Skin of body (tissue), 2 donors: ENCODE measurements around the gene PREB. TPM values are rescaled to one million over a fixed set of nuclear protein-coding genes. Genes with fewer than 3 reads are reported as not detected.
"Not testable (repeated sequence)": the region's sequence is repeated elsewhere in the genome, so short reads cannot be mapped to it uniquely, and the experiment has no call there.

Experiments used
- DNase-seq: peaks from one replicate; lab custom pipeline; 2025; lab: John Stamatoyannopoulos, UW
- total RNA-seq: library from RNA; depleted of rRNA; stranded (reverse); fragments of >200 nt; gene quantifications from one replicate; pipeline ENCODE4 v1.2.3, GENCODE V29; 2014

PREB gene
- total RNA-seq, 1 donor from 2014 or later, result 19.5 TPM

- DNase-seq, result no peak
These were observed 6.4 kb downstream of the PREB start for GRCh38 chr2:27127883-27128667.

GRCh38 chr2:27126252-27126710, 8.2 kb downstream of the PREB start:
- no peak for DNase-seq

- DNase-seq, result no peak
These were observed 9.3 kb downstream of the PREB start for GRCh38 chr2:27125104-27125503.

DNA sequence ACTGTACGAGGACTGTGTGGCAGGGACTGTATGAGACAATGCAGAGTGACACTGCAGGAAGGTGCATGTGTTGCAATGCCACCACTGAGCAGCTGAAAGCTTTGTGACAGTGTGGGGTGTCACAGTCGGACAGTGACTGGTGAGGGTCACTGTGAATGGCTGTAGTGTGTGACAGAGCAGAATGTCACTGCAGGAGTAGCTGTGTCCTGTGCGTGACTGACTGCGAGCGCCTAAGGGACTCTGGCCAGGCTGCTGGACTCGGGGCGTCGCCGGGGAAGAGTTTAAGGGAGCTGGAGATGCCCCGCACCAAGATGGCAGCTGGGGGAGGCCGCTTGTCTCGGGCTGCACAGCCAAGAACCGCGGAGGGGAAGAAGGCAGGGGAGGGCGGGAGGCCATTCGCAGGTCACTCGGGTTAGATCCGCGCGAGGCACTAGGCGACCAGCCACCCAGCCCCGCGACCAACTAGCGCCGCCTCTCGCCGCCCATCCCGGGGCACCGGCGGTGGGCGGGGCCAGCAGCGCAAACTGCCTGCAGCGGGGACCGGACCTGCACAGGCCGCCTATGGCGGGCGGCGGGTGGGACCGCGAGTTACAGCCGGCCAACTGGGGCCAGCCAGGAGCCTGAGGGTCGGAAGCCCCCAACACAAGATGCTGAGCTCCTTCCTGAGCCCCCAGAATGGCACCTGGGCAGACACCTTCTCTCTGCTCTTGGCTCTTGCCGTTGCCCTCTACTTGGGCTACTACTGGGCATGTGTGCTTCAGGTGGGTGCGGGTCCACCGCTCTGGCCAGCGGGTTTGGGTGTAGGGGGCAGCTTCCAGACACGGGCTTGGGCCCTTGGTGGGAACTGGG, 10.9 kb downstream of the PREB start, which contains the start of gene ABHD1:
Gene ABHD1, plus strand, starts transcription at position 514 of the 849 bp plus-strand sequence. Its CDS starts 134 bp downstream, at position 648.
- DNase-seq, result no peak

DNA sequence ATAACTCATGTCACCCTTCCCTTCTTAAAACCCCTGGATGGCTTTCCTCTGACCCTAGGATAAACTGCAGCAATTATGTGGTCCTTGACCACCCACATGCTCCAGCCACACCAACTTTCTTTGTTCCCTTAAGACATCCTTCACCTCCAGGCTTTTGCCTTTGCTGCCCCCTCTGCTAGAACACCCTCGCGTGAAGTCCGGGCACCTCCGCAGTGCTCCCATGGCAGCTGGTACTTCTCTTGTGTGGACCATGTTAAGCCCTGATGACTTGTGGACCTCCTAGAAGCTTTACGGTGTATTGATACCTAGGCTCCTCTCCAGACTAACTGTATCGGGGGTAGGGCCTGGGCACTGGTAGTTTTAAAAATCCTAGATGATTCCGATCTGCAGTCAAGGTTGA, 11.6 kb downstream of the PREB start:
- DNase-seq, result no peak

DNA sequence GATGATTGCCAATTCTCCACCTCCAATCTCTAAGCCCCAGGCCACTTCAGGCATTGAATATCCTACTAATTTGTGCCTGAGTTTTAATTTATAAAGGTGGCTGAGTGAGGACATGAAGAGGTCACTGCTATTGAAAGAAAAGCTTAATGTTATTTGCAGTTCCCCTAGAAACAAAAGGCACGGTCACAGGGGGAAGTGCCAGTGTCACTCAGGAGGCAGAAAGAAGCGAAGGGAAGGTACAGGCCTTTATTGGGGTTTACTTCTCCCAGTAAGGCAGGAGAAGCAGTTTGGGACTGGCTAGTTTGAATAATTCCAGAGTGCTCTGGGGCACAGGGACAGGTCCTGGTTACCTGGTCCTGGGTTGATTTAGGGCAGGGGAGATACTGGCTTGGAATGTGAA, 12.5 kb downstream of the PREB start:
- no peak for DNase-seq

GRCh38 chr2:27119330-27119670, 15.1 kb downstream of the PREB start:
- not testable (repeated sequence) for DNase-seq

GRCh38 chr2:27118525-27119329, 15.7 kb downstream of the PREB start, which contains the start of gene CGREF1:
TSS of gene CGREF1 (minus strand) at chr2:27119128. CDS start at chr2:27104366, 14,762 bp downstream.
- DNase-seq, result peak; percentile 50

DNA sequence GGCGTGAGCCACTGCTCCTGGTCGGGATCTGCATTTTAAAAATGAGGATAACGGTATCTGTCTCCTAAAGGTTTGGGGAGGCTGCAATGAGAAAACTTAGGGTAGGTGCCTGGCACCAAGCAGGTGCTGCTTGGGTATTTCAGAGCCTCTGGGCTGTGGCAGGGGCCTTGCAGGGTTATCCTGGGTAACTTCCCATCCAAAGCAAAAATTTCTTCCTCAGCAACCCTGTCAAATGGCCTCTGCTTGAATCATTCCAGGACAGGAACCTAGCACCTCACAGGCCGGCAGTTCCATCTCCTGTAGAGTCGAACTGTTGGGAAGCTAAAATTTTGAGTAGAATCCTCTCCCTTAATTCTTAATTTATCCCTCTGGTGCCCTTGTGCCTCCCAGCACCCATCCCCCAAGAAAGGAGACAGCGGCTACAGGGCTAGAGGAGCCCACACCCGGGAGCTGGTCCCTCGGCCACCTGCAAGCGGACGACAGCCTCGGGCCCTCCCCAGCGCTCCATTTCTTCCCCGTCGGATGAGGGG, 16.4 kb downstream of the PREB start:
- no peak for DNase-seq

- DNase-seq, result no peak
These were observed 18.9 kb downstream of the PREB start for GRCh38 chr2:27115519-27115918.

GRCh38 chr2:27111392-27112078, 22.9 kb downstream of the PREB start:
- DNase-seq, result not testable (repeated sequence)

- DNase-seq, result not testable (repeated sequence)
These were observed 23.7 kb downstream of the PREB start for GRCh38 chr2:27110603-27111352.

GRCh38 chr2:27109083-27109482, 25.4 kb downstream of the PREB start:
- no peak for DNase-seq

GRCh38 chr2:27108221-27108620, 26.2 kb downstream of the PREB start:
- no peak for DNase-seq

GRCh38 chr2:27105981-27106380, 28.5 kb downstream of the PREB start:
- no peak for DNase-seq

DNA sequence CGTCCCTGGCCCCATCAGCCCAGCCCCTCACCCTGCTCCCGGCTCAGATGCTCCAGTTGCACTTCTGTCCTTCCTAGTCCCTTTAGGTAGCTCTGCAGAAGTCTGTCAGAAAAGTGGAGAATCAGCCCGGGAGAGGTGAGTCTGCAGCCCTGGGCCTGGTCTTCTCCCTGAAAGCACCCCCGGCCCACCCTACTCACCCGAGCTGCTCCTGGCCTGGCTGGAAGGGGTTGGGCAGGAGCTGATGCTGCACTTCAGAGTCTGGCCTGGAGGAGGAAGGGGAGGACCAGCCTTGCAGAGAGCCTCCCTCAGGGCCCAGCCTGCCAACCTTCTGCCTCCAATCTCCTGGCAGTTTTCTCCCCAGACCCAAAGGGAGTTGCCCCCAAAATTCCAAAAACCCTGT, 32.1 kb downstream of the PREB start:
- DNase-seq, result no peak

GRCh38 chr2:27100036-27100435, 34.4 kb downstream of the PREB start:
- no peak for DNase-seq

DNA sequence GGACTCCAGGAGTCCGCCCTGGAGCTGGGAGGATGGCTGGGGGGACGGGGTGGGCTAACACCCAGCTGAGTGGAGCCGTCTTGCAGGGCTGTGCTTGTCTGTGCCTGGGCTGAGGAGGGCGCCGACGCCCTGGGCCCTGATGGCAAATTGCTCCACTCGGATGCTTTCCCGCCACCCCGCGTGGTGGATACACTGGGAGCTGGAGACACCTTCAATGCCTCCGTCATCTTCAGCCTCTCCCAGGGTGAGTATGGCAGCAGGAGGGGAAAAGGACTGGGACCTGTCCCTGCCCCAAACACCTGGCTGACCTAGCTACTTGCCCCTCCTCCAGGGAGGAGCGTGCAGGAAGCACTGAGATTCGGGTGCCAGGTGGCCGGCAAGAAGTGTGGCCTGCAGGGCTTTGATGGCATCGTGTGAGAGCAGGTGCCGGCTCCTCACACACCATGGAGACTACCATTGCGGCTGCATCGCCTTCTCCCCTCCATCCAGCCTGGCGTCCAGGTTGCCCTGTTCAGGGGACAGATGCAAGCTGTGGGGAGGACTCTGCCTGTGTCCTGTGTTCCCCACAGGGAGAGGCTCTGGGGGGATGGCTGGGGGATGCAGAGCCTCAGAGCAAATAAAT, 35.0 kb downstream of the PREB start:
- no peak for DNase-seq

DNA sequence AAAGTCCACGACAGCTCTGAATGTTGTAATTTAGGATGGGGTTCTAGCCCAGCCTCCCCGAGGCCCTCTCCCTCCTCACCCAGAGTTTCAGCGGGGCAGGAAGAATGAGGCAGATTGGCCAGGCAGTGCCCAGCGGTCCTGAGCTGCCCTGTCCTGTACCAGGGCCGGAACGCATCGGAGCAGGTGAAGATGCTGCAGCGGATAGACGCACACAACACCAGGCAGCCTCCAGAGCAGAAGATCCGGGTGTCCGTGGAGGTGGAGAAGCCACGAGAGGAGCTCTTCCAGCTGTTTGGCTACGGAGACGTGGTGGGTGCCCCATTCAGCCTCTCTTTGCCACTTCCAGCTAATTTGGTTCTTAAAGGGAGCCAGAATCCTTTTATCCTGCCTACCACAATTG, 37.1 kb downstream of the PREB start:
- no peak for DNase-seq
